ENCODE data around the gene PHPT1. TPM values are rescaled to one million over a fixed set of nuclear protein-coding genes. Genes with fewer than 3 reads are reported as not detected.

Gene PHPT1
- total and polyA plus RNA-seq, 2 of the 13 experiments (the other 11 are each of a cell fraction or from before 2014, with no cell fraction given) = 189 to 192 TPM

DNA sequence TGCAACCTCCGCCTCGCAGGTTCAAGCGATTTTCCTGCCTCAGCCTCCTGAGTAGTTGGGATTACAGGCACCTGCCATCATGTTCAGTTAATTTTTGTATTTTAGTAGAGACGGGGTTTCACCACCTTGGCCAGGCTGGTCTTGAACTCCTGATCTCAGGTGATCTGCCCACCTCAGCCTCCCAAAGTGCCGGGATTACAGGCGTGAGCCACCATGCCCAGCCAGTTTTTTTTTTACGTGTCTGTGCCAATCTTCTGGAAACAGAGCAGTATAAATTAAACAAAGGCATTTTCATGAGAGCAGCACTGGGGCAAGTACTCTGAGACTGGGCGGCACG is 33.7 kb downstream of the PHPT1 start (continued):
- TF ChIP-seq CBX5 (CRISPR knock-in tag; IDR thresholded peaks at IDR 0.05; ENCODE audit: borderline replicate concordance) = peak; percentile 4; the same call in 1 of the 2 replicates
- TF ChIP-seq, protein P1, sequence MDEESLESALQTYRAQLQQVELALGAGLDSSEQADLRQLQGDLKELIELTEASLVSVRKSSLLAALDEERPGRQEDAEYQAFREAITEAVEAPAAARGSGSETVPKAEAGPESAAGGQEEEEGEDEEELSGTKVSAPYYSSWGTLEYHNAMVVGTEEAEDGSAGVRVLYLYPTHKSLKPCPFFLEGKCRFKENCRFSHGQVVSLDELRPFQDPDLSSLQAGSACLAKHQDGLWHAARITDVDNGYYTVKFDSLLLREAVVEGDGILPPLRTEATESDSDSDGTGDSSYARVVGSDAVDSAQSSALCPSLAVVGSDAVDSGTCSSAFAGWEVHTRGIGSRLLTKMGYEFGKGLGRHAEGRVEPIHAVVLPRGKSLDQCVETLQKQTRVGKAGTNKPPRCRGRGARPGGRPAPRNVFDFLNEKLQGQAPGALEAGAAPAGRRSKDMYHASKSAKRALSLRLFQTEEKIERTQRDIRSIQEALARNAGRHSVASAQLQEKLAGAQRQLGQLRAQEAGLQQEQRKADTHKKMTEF (CRISPR knock-in tag; IDR thresholded peaks at IDR 0.05) = 0 out of 2 replicates have a peak, but pooled peaks have one; percentile 1
- 0 out of 2 replicates have a peak, but pooled peaks have one; percentile 1 for TF ChIP-seq KDM4B (CRISPR knock-in tag; IDR thresholded peaks at IDR 0.05)
- peak; percentile 3; the same call in 1 of the 2 replicates for TF ChIP-seq ZNF746 (CRISPR knock-in tag; IDR thresholded peaks at IDR 0.05)
- TF ChIP-seq MEIS2 (CRISPR knock-in tag; IDR thresholded peaks at IDR 0.05) = peak; percentile 5; the same call in 1 of the 2 replicates
- TF ChIP-seq ZNF263 (CRISPR knock-in tag; IDR thresholded peaks at IDR 0.05) = 0 out of 2 replicates have a peak, but pooled peaks have one; percentile 1
- TF ChIP-seq PAX8 (CRISPR knock-in tag; IDR thresholded peaks at IDR 0.05; ENCODE audit: borderline replicate concordance) = 0 out of 2 replicates have a peak, but pooled peaks have one; percentile 4
- TF ChIP-seq ZNF816 (CRISPR knock-in tag; IDR thresholded peaks at IDR 0.05; ENCODE audit: borderline replicate concordance) = peak; percentile 22; the same call in 1 of the 2 replicates
- 0 out of 2 replicates have a peak, but pooled peaks have one; percentile 12 for TF ChIP-seq HDAC2 (CRISPR knock-in tag; IDR thresholded peaks at IDR 0.05)
- TF ChIP-seq ZNF335 (CRISPR knock-in tag; IDR thresholded peaks at IDR 0.05) = 0 out of 2 replicates have a peak, but pooled peaks have one; percentile 1
- TF ChIP-seq ZNF850 (CRISPR knock-in tag; conservative IDR thresholded peaks at IDR 0.05) = 0 out of 2 replicates have a peak, but pooled peaks have one; percentile 29
- TF ChIP-seq ZBTB43 (CRISPR knock-in tag; conservative IDR thresholded peaks at IDR 0.05) = 0 out of 2 replicates have a peak, but pooled peaks have one; percentile 31
- 0 out of 2 replicates have a peak, but pooled peaks have one; percentile 3 for TF ChIP-seq ZNF761 (CRISPR knock-in tag; conservative IDR thresholded peaks at IDR 0.05)

Measured in HepG2 (cell line).